ENCODE data around the gene POLDIP3.

DNA sequence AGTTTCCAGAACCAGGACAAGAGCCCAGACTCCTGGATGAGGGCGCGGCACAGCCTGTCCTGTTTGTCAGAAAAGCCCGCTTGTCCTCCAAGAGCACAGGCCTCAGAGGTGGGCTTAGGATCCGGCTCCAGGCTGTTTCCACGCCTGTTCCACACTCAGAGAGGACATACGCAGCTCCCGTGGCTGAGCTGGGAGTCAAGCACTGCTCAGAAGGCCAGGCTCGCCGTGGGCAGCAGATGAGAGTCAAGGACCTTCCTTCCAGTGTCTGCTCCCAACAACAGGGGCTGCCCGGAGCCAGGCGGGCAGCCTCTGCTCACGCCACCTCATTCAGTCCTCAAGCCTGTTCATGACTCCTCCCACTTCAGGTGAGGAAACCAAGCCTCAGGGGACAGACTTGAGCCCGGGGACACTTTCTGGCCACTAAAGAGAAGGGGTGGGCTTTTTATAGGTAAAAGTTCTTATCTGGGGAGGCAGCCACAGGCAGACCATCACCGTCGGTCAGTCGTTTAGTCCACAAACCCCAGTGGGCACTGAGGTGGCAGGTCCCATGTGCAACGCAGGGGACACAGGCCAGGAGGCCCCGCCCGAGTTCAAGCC, 30.8 kb upstream of the POLDIP3 start:
- TF ChIP-seq POLR2AphosphoS5 (IDR thresholded peaks at IDR 0.05; ENCODE audit: insufficient read depth, low read depth, low read length) (no peak), EZH2 (IDR thresholded peaks at IDR 0.05; ENCODE audit: borderline replicate concordance, low read depth, low read length, severe bottlenecking) (no peak)
